Sigmoid colon (tissue), 7 donors: ENCODE measurements around the gene ZNF483. TPM values are rescaled to one million over a fixed set of nuclear protein-coding genes. Genes with fewer than 3 reads are reported as not detected.

Experiments
- DNase-seq: peaks from one replicate; pipeline ENCODE4 v3.0.0-alpha.2; 2019
- H3K27ac ChIP-seq, 4 donors: fragments of 200-600 bp; sonication (generic); one replicate each; pipeline ENCODE4 v1.5.1; 2016 to 2019; ENCODE audit warnings: mild to moderate bottlenecking in 1 of 4
- H3K27me3 ChIP-seq, 3 donors: fragments of 200-600 bp; sonication (generic); one replicate each; pipeline ENCODE4 v1.5.1; 2019; ENCODE audit warnings: mild to moderate bottlenecking in 1 of 3
- H3K36me3 ChIP-seq, 4 donors: fragments of 200-600 bp; sonication (generic); one replicate each; pipeline ENCODE4 v1.5.1; 2016 to 2019
- H3K4me1 ChIP-seq, 4 donors: fragments of 200-600 bp; sonication (generic); one replicate each; pipeline ENCODE4 v1.5.1; 2017 to 2019
- H3K4me3 ChIP-seq, 4 donors: fragments of 200-600 bp; sonication (generic); one replicate each; pipeline ENCODE4 v1.5.1; 2017 to 2019; ENCODE audit warnings: mild to moderate bottlenecking in 2 of 4, moderate library complexity in 1 of 4
- H3K9me3 ChIP-seq, 4 donors: fragments of 200-600 bp in 3 of 4; sonication (generic) in 3 of 4; one replicate each; pipeline versions ENCODE4 v1.5.1 to v1.6.1; 2013 to 2019
- EP300 ChIP-seq, 4 donors: sonication (generic); formaldehyde crosslinking; IDR thresholded peaks; one replicate each; pipeline ENCODE4 v1.6.1; 2017; ENCODE audit warnings: antibody characterized with exemption in 4 of 4
- POLR2A ChIP-seq, 2 donors: fragments of 450-650 bp; IDR thresholded peaks; one replicate each; pipeline ENCODE4 v1.6.1; 2016; ENCODE audit warnings: antibody characterized with exemption in 2 of 2, mild to moderate bottlenecking in 2 of 2, moderate library complexity in 2 of 2
- POLR2AphosphoS5 ChIP-seq, 4 donors: sonication (generic); formaldehyde crosslinking; IDR thresholded peaks; one replicate each; pipeline ENCODE4 v1.6.1; 2017; ENCODE audit warnings: antibody characterized with exemption in 4 of 4
- WGBS, 2 donors: extraction: QIAGEN DNeasy Blood & Tissue Kit; methylation state at CpG; one replicate each; pipeline ENCODE4 v1.1.7; 2013; 5-methylcytosine and 5-hydroxymethylcytosine counted together
- intact Hi-C: fragments of 100-400 bp; cut with DNase I; formaldehyde crosslinking; loops from one replicate; pipeline ENCODE4 v1.15.1; 2023
- polyA plus RNA-seq, 3 donors: library from polyadenylated mRNA; stranded (reverse); fragments of 200-250 nt; gene quantifications; one replicate each; pipeline ENCODE4 v1.2.3, GENCODE V29; 2013
- total RNA-seq, 4 donors: library from RNA; depleted of rRNA; stranded (reverse); fragments of >200 nt; gene quantifications; one replicate each; pipeline ENCODE4 v1.1.0, GENCODE V29; 2016
- TF ChIP-seq, protein P1 (sequence below), 4 experiments: fragments of 450-650 bp in 3 of 4; fragments of 200-600 bp in 1 of 4; IDR thresholded peaks; one replicate each; pipeline ENCODE4 v1.5.1; 2016 to 2019; ENCODE audit warnings: antibody characterized with exemption in 4 of 4, mild to moderate bottlenecking in 3 of 4, moderate library complexity in 2 of 4
- donor health status: healthy with polysubstance abuse.
- donor health status: Bipolar disorder and iron deficiency.
- donor health status: healthy.

ZNF483 gene
- total and polyA plus RNA-seq, 7 donors, result 0.23 to 22.7 (median 20.0) TPM; not detected in 1

- H3K4me1 ChIP-seq, result no peaks in the 10 kb centered on the region
- H3K4me3 ChIP-seq, result no peak overlapping the region
- H3K27ac ChIP-seq, result no peak overlapping the region
- TF ChIP-seq POLR2AphosphoS5 (IDR thresholded peaks at IDR 0.05) (no peak), POLR2A (IDR thresholded peaks at IDR 0.05) (no peak), EP300 (IDR thresholded peaks at IDR 0.05) (no peak)
- TF ChIP-seq, protein P1, sequence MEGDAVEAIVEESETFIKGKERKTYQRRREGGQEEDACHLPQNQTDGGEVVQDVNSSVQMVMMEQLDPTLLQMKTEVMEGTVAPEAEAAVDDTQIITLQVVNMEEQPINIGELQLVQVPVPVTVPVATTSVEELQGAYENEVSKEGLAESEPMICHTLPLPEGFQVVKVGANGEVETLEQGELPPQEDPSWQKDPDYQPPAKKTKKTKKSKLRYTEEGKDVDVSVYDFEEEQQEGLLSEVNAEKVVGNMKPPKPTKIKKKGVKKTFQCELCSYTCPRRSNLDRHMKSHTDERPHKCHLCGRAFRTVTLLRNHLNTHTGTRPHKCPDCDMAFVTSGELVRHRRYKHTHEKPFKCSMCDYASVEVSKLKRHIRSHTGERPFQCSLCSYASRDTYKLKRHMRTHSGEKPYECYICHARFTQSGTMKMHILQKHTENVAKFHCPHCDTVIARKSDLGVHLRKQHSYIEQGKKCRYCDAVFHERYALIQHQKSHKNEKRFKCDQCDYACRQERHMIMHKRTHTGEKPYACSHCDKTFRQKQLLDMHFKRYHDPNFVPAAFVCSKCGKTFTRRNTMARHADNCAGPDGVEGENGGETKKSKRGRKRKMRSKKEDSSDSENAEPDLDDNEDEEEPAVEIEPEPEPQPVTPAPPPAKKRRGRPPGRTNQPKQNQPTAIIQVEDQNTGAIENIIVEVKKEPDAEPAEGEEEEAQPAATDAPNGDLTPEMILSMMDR (IDR thresholded peaks at IDR 0.05), result no peak
- intact Hi-C loops, result no loop called here
- H3K27me3 ChIP-seq, result no peaks in the 10 kb centered on the region
- H3K9me3 ChIP-seq, result no peaks in the 10 kb centered on the region
- peaks cover 16 to 50% (median 21%) of the 10 kb centered on the region in 4 donors for H3K36me3 ChIP-seq
- no peak for DNase-seq
- 93 to 96% methylated on average over 5 of the region's 5 CpGs for WGBS, 2 donors
Observed at GRCh38 chr9:111586378-111586777, 61.4 kb downstream of the ZNF483 start.

DNA sequence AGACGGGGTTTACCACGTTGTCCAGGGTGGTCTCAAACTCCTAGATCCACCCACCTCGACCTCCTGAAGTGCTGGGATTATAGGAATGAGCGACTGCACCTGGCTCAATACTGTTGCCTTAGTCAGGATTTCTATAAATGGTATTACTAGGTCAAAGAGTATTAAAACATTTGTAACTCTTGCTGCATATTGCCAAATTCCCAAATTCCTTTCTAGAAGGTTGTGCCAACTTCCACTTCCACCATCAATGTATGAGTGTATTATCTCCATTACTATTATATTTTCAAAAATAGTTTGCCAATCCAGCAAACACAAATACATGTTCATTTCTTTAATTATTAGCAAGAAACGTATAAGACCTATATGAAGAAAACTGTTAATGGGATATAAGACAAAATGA lies 63.9 kb downstream of the ZNF483 start:
- no peaks in the 10 kb centered on the region for H3K4me1 ChIP-seq
- H3K9me3 ChIP-seq, result no peaks in the 10 kb centered on the region
- DNase-seq, result no peak
- no peak overlapping the region for H3K4me3 ChIP-seq
- 84 to 89% methylated on average over 5 of the region's 5 CpGs for whole genome bisulfite sequencing, 2 donors
- intact Hi-C loops, result no loop called here
- H3K36me3 ChIP-seq, result peaks cover 9 to 50% (median 15%) of the 10 kb centered on the region in 4 donors
- no peaks in the 10 kb centered on the region for H3K27me3 ChIP-seq
- TF ChIP-seq EP300 (IDR thresholded peaks at IDR 0.05) (no peak), POLR2A (IDR thresholded peaks at IDR 0.05) (no peak), POLR2AphosphoS5 (IDR thresholded peaks at IDR 0.05) (no peak)
- TF ChIP-seq, protein P1 (IDR thresholded peaks at IDR 0.05), result no peak
- no peak overlapping the region for H3K27ac ChIP-seq

- intact Hi-C loops, result loop anchor here (2.0 to 10.0 kb wide), 3 partner anchors 94 to 477 kb away; partner anchors contain the start of gene UGCG
- peaks cover 0 to 24% (median 5%) of the 10 kb centered on the region in 4 donors for H3K4me1 ChIP-seq
- no peaks in the 10 kb centered on the region for H3K27me3 ChIP-seq
- peak overlapping the region; percentile 84 to 89 (median 87) for H3K27ac ChIP-seq
- peaks cover 7 to 39% (median 15%) of the 10 kb centered on the region in 4 donors for H3K36me3 ChIP-seq
- no peak for TF ChIP-seq EP300 (IDR thresholded peaks at IDR 0.05)
- peak; percentile 14 to 35 (median 32) for TF ChIP-seq POLR2AphosphoS5 (IDR thresholded peaks at IDR 0.05)
- TF ChIP-seq POLR2A (IDR thresholded peaks at IDR 0.05), result no peak
- TF ChIP-seq, protein P1 (IDR thresholded peaks at IDR 0.05), result peak; percentile 3 to 58 (median 29)
- 1% methylated on average over 41 of the region's 41 CpGs for WGBS, 2 donors
- peak overlapping the region; percentile 62 to 80 (median 65) for H3K4me3 ChIP-seq
- peak; percentile 89 for DNase-seq
- H3K9me3 ChIP-seq, result no peaks in the 10 kb centered on the region
Observed at GRCh38 chr9:111597852-111598732, 73.1 kb downstream of the ZNF483 start.

DNA sequence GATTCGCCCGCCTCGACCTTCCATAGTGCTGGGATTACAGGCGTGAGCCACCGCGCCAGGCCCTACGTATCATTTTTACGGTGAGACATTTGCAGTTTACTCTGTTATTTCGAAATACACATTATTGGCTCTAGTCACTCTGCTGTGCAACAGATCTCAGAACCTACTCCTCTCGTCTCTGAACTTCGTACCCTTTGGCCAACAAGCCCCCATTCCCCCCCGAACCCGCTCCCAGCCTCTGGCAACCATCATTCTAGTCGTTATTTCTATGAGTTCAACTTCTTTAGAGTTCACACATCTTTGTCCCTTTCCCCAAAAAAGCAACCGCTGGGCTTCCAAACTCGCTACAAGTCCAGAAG lies 73.7 kb downstream of the ZNF483 start:
- H3K4me3 ChIP-seq, result peak overlapping the region; percentile 62 to 80 (median 65)
- peak in 3 of 4 donors; percentile 8 to 28 (median 11) for TF ChIP-seq POLR2AphosphoS5 (IDR thresholded peaks at IDR 0.05)
- TF ChIP-seq, protein P1 (IDR thresholded peaks at IDR 0.05), result no peak
- peaks cover 0 to 24% (median 5%) of the 10 kb centered on the region in 4 donors for H3K4me1 ChIP-seq
- H3K36me3 ChIP-seq, result peaks cover 5 to 33% (median 13%) of the 10 kb centered on the region in 4 donors
- no peaks in the 10 kb centered on the region for H3K9me3 ChIP-seq
- no peaks in the 10 kb centered on the region for H3K27me3 ChIP-seq
- peak; percentile 75 for DNase-seq
- H3K27ac ChIP-seq, result peak overlapping the region; percentile 84 to 89 (median 87)
- 2% methylated on average over 16 of the region's 16 CpGs for WGBS, 2 donors
- intact Hi-C loops, result loop anchor here (2.0 to 10.0 kb wide), 3 partner anchors 94 to 476 kb away; partner anchors contain the start of gene UGCG
